22Rv1 (cell line): ENCODE measurements around the gene TGIF1.

Experiments
- CTCF ChIP-seq: fragments of 450-650 bp; IDR thresholded peaks from 2 replicates; pipeline ENCODE4 v1.5.1; 2017; ENCODE audit warnings: mild to moderate bottlenecking
- ZFX ChIP-seq: fragments of 450-650 bp; IDR thresholded peaks from 2 replicates; pipeline ENCODE4 v1.6.1; 2017; ENCODE audit warnings: antibody characterized with exemption, borderline replicate concordance

- TF ChIP-seq CTCF: no peak
- no peak for TF ChIP-seq ZFX
Observed at GRCh38 chr18:3420919-3421279, 29.1 kb upstream of the TGIF1 start.
